Endothelial cell of umbilical vein (primary cell): ENCODE data around the gene TCEA2. TPM values are rescaled to one million over a fixed set of nuclear protein-coding genes. Genes with fewer than 3 reads are reported as not detected.

Experiments used
- BruUV-seq: library from RNA; stranded (reverse); fragments of 400-500 nt; replicated peaks from 2 replicates; lab custom pipeline; 2021; lab: Mats Ljungman, UMichigan
- CTCF ChIA-PET: fragments of 300-600, 350-600 bp; sonication (Branson Sonifier 250); formaldehyde crosslinking; loops from one replicate; lab custom pipeline; 2021; ENCODE audit warnings: antibody characterized with exemption, inconsistent platforms; lab: Charles Lee
- POLR2A ChIA-PET: fragments of 300-600, 350-600 bp; sonication (Branson Sonifier 250); formaldehyde crosslinking; loops from one replicate; lab custom pipeline; 2021; ENCODE audit warnings: antibody characterized with exemption, inconsistent platforms; lab: Charles Lee
- DNase-seq: peaks from one replicate; pipeline ENCODE4 v3.0.0-alpha.2; 2011; ENCODE audit warnings: low read depth, low spot score
- FAIRE-seq: peaks from 2 replicates; lab custom pipeline; 2011; peaks lifted over from hg19 to GRCh38; lab: Jason Lieb, UNC
- H2AFZ ChIP-seq: 2 replicates; pipeline ENCODE4 v1.6.0; 2012; ENCODE audit warnings: low read depth, low read length, control low read depth, inconsistent platforms
- H3K27ac ChIP-seq: 2 replicates; pipeline ENCODE4 v1.5.1; 2011; ENCODE audit warnings: low read depth, mild to moderate bottlenecking, control low read depth, low read length, moderate library complexity; ENCODE audit not compliant: insufficient read depth
- H3K27me3 ChIP-seq, 2 experiments: 2 replicates each; pipeline versions ENCODE4 v1.6.0 to v1.6.1; 2011; ENCODE audit warnings: low read length in 2 of 2, mixed read lengths in 1 of 2; ENCODE audit not compliant: control insufficient read depth in 2 of 2, insufficient read depth in 2 of 2
- H3K36me3 ChIP-seq, 2 experiments: 2 replicates in 1 of 2; 3 replicates in 1 of 2; pipeline ENCODE4 v1.5.1; 2011; ENCODE audit warnings: low read length in 2 of 2, mild to moderate bottlenecking in 1 of 2, moderate library complexity in 1 of 2; ENCODE audit not compliant: control insufficient read depth in 2 of 2, insufficient read depth in 2 of 2; ENCODE audit errors: extremely low read depth in 1 of 2
- H3K4me1 ChIP-seq: 3 replicates; pipeline ENCODE4 v1.5.1; 2011; ENCODE audit warnings: mild to moderate bottlenecking, low read length; ENCODE audit not compliant: control insufficient read depth, insufficient read depth; ENCODE audit errors: extremely low read depth
- H3K4me2 ChIP-seq: 2 replicates; pipeline ENCODE4 v1.6.1; 2011; ENCODE audit warnings: low read length, control low read depth, mixed read lengths; ENCODE audit not compliant: insufficient read depth
- H3K4me3 ChIP-seq, 3 experiments: fragments of 200-600 bp in 1 of 3; sonication (generic), shearing (Covaris generic) in 1 of 3; replicated peaks in 1 of 3; 2 replicates each; pipeline ENCODE4 v1.5.1; 2011 to 2016; ENCODE audit warnings: control low read depth in 3 of 3, low read length in 3 of 3, mild to moderate bottlenecking in 2 of 3, inconsistent platforms in 1 of 3, low read depth in 1 of 3, moderate library complexity in 1 of 3; ENCODE audit not compliant: insufficient read depth in 1 of 3
- H3K79me2 ChIP-seq: 2 replicates; pipeline ENCODE4 v1.6.0; 2012; ENCODE audit warnings: low read length, inconsistent platforms; ENCODE audit not compliant: control insufficient read depth, insufficient read depth
- H3K9ac ChIP-seq: replicated peaks from 2 replicates; pipeline ENCODE3; 2011; ENCODE audit warnings: low read length, control low read depth; ENCODE audit not compliant: insufficient read depth; ENCODE audit errors: extremely low read depth
- H3K9me1 ChIP-seq: replicated peaks from 3 replicates; pipeline ENCODE4 v1.6.0; 2011; ENCODE audit warnings: mild to moderate bottlenecking, low read length; ENCODE audit not compliant: control insufficient read depth, insufficient read depth; ENCODE audit errors: extremely low read depth
- H3K9me3 ChIP-seq: replicated peaks from 2 replicates; pipeline ENCODE4 v1.5.1; 2012; ENCODE audit warnings: low read length, inconsistent platforms; ENCODE audit not compliant: control insufficient read depth, insufficient read depth
- H4K20me1 ChIP-seq: replicated peaks from 2 replicates; pipeline ENCODE3; 2011; ENCODE audit warnings: mild to moderate bottlenecking, low read length; ENCODE audit not compliant: control insufficient read depth, insufficient read depth; ENCODE audit errors: extremely low read depth
- CTCF ChIP-seq, 2 donors: IDR thresholded peaks; 1 replicate in 1 of 2; 2 replicates in 1 of 2; pipeline ENCODE4 v1.5.1; 2011; ENCODE audit warnings: low read length in 2 of 2, mild to moderate bottlenecking in 2 of 2, moderate library complexity in 2 of 2, control low read depth in 1 of 2, inconsistent platforms in 1 of 2, low read depth in 1 of 2; ENCODE audit not compliant: insufficient read depth in 1 of 2; ENCODE audit errors: extremely low read depth in 1 of 2
- EZH2 ChIP-seq: IDR thresholded peaks from 2 replicates; pipeline ENCODE4 v1.6.1; 2012; ENCODE audit warnings: borderline replicate concordance, low read depth, mild to moderate bottlenecking, moderate library complexity, low read length, inconsistent platforms; ENCODE audit not compliant: severe bottlenecking
- FOS ChIP-seq: IDR thresholded peaks from 2 replicates; pipeline ENCODE4 v1.6.1; 2011; ENCODE audit warnings: mild to moderate bottlenecking, low read length, moderate library complexity, borderline replicate concordance; ENCODE audit not compliant: insufficient read depth
- GATA2 ChIP-seq: IDR thresholded peaks from 2 replicates; pipeline ENCODE4 v1.7.0; 2011; ENCODE audit warnings: low read depth, mild to moderate bottlenecking, moderate library complexity, mixed read lengths, low read length; ENCODE audit not compliant: insufficient read length, insufficient read depth
- JUN ChIP-seq: IDR thresholded peaks from 2 replicates; pipeline ENCODE4 v1.6.1; 2011; ENCODE audit warnings: borderline replicate concordance, low read depth; ENCODE audit not compliant: insufficient read length, insufficient read depth
- MAX ChIP-seq: IDR thresholded peaks from 2 replicates; pipeline ENCODE4 v1.6.1; 2011; ENCODE audit not compliant: insufficient read depth, insufficient read length
- MYC ChIP-seq: IDR thresholded peaks from one replicate; pipeline ENCODE4 v1.6.1; 2011; ENCODE audit warnings: mild to moderate bottlenecking, low read depth, low read length
- POLR2A ChIP-seq: IDR thresholded peaks from 2 replicates; pipeline ENCODE4 v1.6.1; 2012; ENCODE audit warnings: low read depth, mild to moderate bottlenecking, control low read depth, low read length
- POLR2AphosphoS5 ChIP-seq: IDR thresholded peaks from 2 replicates; pipeline ENCODE4 v1.6.1; 2012; ENCODE audit warnings: low read depth, mild to moderate bottlenecking, control low read depth, low read length, moderate library complexity; ENCODE audit not compliant: insufficient read depth
- dilution Hi-C: fragments of 300-500 bp; cut with MboI; formaldehyde crosslinking; loops from one replicate; pipeline ENCODE4 v1.15.0; 2019; ENCODE audit warnings: low sequenced_read_pairs; ENCODE audit not compliant: extremely low pct_ligation_motif_present
- intact Hi-C: fragments of 100-400 bp; cut with micrococcal nuclease; formaldehyde crosslinking; loops from one replicate; pipeline ENCODE4 v1.10.0; 2022
- polyA plus RNA-seq, 4 experiments: library from polyadenylated mRNA; depleted of rRNA in 3 of 4; stranded (reverse) in 3 of 4; unstranded in 1 of 4; fragments of >200 nt; gene quantifications; 2 replicates each; pipeline versions ENCODE4 v1.2.1 to v1.2.3, GENCODE V29; 2011 to 2012; ENCODE audit warnings: missing spikeins in 1 of 4
- total RNA-seq: library from RNA; stranded (reverse); gene quantifications from 2 replicates; pipeline ENCODE4 v1.2.3, GENCODE V29; 2021

Gene TCEA2
- total and polyA plus RNA-seq, 2 donors (not counting 3 experiments of a cell fraction or from before 2014, with no cell fraction given): 53.1 to 65.5 TPM

GRCh38 chr20:64041781-64042053 is 21.3 kb upstream of the TCEA2 start:
- peak; percentile 76 for FAIRE-seq
- CTCF ChIA-PET: interaction anchor here (1.0 to 7.5 kb wide), 2 partner anchors 14 to 61 kb away, joined by 3 to 412 read pairs; partner anchors contain the start of genes PRPF6, SOX18 and TCEA2
- peak overlapping the region; percentile 12 for H3K4me2 ChIP-seq

GRCh38 chr20:64042054-64042781 is 20.8 kb upstream of the TCEA2 start:
- H2AFZ ChIP-seq: peak overlapping the region; percentile 43
- POLR2A ChIA-PET: interaction anchor here (1.6 kb wide), 1 partner anchor 8 kb away, joined by 4 read pairs; no protein-coding TSS in a partner anchor
- peak overlapping the region in 2 of 3 experiments; percentile 0 to 19 for H3K4me3 ChIP-seq
- no peaks in the 10 kb centered on the region for H4K20me1 ChIP-seq
- peak; percentile 12 for FAIRE-seq
- peaks cover 0 to 4% of the 10 kb centered on the region in 2 experiments for H3K36me3 ChIP-seq
- H3K4me2 ChIP-seq: peak overlapping the region; percentile 12
- peak overlapping the region; percentile 42 for H3K9ac ChIP-seq
- no peaks in the 10 kb centered on the region for H3K9me1 ChIP-seq
- BruUV-seq: no TSS peak
- peak; percentile 21 for TF ChIP-seq POLR2A
- TF ChIP-seq CTCF (IDR thresholded peaks at IDR 0.05; ENCODE audit: extremely low read depth in 1 of 2, insufficient read depth in 1 of 2, low read depth in 1 of 2, low read length in 2 of 2): no peak
- TF ChIP-seq EZH2: no peak
- no peak for TF ChIP-seq MYC
- TF ChIP-seq GATA2: peak; percentile 64
- TF ChIP-seq FOS: peak; percentile 34
- TF ChIP-seq JUN: no peak
- no peak for TF ChIP-seq MAX
- peak; percentile 51 for TF ChIP-seq POLR2AphosphoS5
- peak overlapping the region; percentile 67 for H3K27ac ChIP-seq
- intact Hi-C loops (no loop called here), dilution Hi-C loops (no loop called here)
- peaks cover 67% of the 10 kb centered on the region for H3K4me1 ChIP-seq
- peaks cover 5% of the 10 kb centered on the region for H3K79me2 ChIP-seq
- CTCF ChIA-PET: interaction anchor here (1.0 to 7.5 kb wide), 2 partner anchors 13 to 61 kb away, joined by 3 to 412 read pairs; partner anchors contain the start of genes PRPF6, SOX18 and TCEA2
- no peaks in the 10 kb centered on the region for H3K27me3 ChIP-seq
- no peaks in the 10 kb centered on the region for H3K9me3 ChIP-seq
- peak; percentile 73 for DNase-seq

More at GRCh38 chr20:64041781-64042053, 21.3 kb upstream of the TCEA2 start:
- Histone ChIP-seq H4K20me1 (no peaks in the 10 kb centered on the region), H3K27me3 (no peaks in the 10 kb centered on the region), H3K9ac (no peak overlapping the region), H3K79me2 (peaks cover under 1% of the 10 kb centered on the region), H3K36me3 (no peaks in the 10 kb centered on the region), H3K4me3 (peak overlapping the region in 1 of 3 experiments; percentile 0), H2AFZ (no peak overlapping the region), H3K9me1 (no peaks in the 10 kb centered on the region), H3K4me1 (peaks cover 63% of the 10 kb centered on the region), H3K9me3 (no peaks in the 10 kb centered on the region), H3K27ac (peak overlapping the region; percentile 67)
- BruUV-seq: no TSS peak
- no peak for TF ChIP-seq POLR2A
- TF ChIP-seq JUN: no peak
- no peak for TF ChIP-seq EZH2
- intact Hi-C loops (no loop called here), dilution Hi-C loops (no loop called here)
- POLR2A ChIA-PET: interaction anchor here (1.6 kb wide), 1 partner anchor 9 kb away, joined by 4 read pairs; no protein-coding TSS in a partner anchor
- no peak for DNase-seq
